ENCODE measurements around the gene LHPP.
A peak's percentile ranks its signal among the peaks of the same experiment; 100 is the strongest.

The LHPP gene

GRCh38 chr10:124646483-124647352, 185.1 kb downstream of the LHPP start:
- TF ChIP-seq ZNF138 (tag by site-specific recombination; IDR thresholded peaks at IDR 0.05; ENCODE audit: borderline replicate concordance) (no peak), ZNF473 (tag by site-specific recombination; IDR thresholded peaks at IDR 0.05) (no peak), ZNF223 (tag by site-specific recombination; IDR thresholded peaks at IDR 0.05) (no peak), GLI2 (tag by site-specific recombination; IDR thresholded peaks at IDR 0.05; ENCODE audit: borderline replicate concordance, low read depth) (no peak), SP2 (tag by site-specific recombination; IDR thresholded peaks at IDR 0.05) (no peak), ZNF692 (tag by site-specific recombination; IDR thresholded peaks at IDR 0.05) (no peak), SALL2 (tag by site-specific recombination; IDR thresholded peaks at IDR 0.05; ENCODE audit: borderline replicate concordance) (no peak), ZNF169 (tag by site-specific recombination; IDR thresholded peaks at IDR 0.05) (no peak), ZSCAN23 (tag by site-specific recombination; IDR thresholded peaks at IDR 0.05) (no peak), ZNF26 (tag by site-specific recombination; IDR thresholded peaks at IDR 0.05) (no peak), ZNF664 (tag by site-specific recombination; IDR thresholded peaks at IDR 0.05) (peak; percentile 92), ZNF548 (tag by site-specific recombination; IDR thresholded peaks at IDR 0.05) (no peak), ZNF48 (tag by site-specific recombination; IDR thresholded peaks at IDR 0.05) (no peak), TRIM28 (IDR thresholded peaks at IDR 0.05; ENCODE audit: borderline replicate concordance, low read length) (no peak), ZNF776 (tag by site-specific recombination; IDR thresholded peaks at IDR 0.05; ENCODE audit: borderline replicate concordance) (no peak), ZNF433 (tag by site-specific recombination; IDR thresholded peaks at IDR 0.05; ENCODE audit: low read depth) (no peak), ZFP41 (tag by site-specific recombination; IDR thresholded peaks at IDR 0.05; ENCODE audit: borderline replicate concordance) (no peak), ZNF585B (tag by site-specific recombination; IDR thresholded peaks at IDR 0.05) (no peak), FEZF1 (tag by site-specific recombination; IDR thresholded peaks at IDR 0.05) (peak; percentile 31; the same call in 1 of the 2 replicates), ZSCAN5A (tag by site-specific recombination; IDR thresholded peaks at IDR 0.05) (no peak), ZBTB48 (tag by site-specific recombination; IDR thresholded peaks at IDR 0.05) (peak; percentile 30; the same call in 1 of the 2 replicates)
- H3K4me1 ChIP-seq (ENCODE audit: control insufficient read depth, insufficient read depth, low read length), result no peaks in the 10 kb centered on the region
- ChIA-PET POLR2A (no interaction called here), CTCF (interaction anchor here (0.8 kb wide), 1 partner anchor 14 kb away, joined by 3 read pairs; no protein-coding TSS in a partner anchor)
- H3K27ac ChIP-seq (ENCODE audit: extremely low read depth, low read depth, low read length), result no peak overlapping the region
- no peaks in the 10 kb centered on the region for H3K9me3 ChIP-seq (ENCODE audit: control insufficient read depth, insufficient read depth, low read depth, low read length)
- no peak overlapping the region for H3K4me3 ChIP-seq (ENCODE audit: low read depth, low read length)
- H3K36me3 ChIP-seq (ENCODE audit: control insufficient read depth in 2 of 2, insufficient read depth in 1 of 2, low read length in 2 of 2), result peaks cover 0 to 6% of the 10 kb centered on the region in 2 experiments; a peak in 1 of 3 replicates
